Vein endothelial cell (primary cell): ENCODE measurements around the gene SEMA3G. TPM values are rescaled to one million over a fixed set of nuclear protein-coding genes. Genes with fewer than 3 reads are reported as not detected.

Experiments used
- total RNA-seq: library from RNA; depleted of rRNA; stranded (reverse); fragments of >200 nt; gene quantifications from 2 replicates; pipeline ENCODE4 v1.2.3, GENCODE V29; 2012

Gene SEMA3G
- total RNA-seq, result 18.2 and 65.0 TPM in 2 replicates

GRCh38 chr3:52444860-52445793 lies at the start of gene SEMA3G:
SEMA3G (minus strand) TSS chr3:52445103; CDS start chr3:52445027, 76 bp downstream.

GRCh38 chr3:52455283-52456168 lies 10.6 kb upstream of the SEMA3G start, which contains the start of gene NISCH:
NISCH (plus strand) TSS chr3:52455604; CDS start chr3:52455642, 38 bp downstream.

GRCh38 chr3:52453496-52454249 lies 8.8 kb upstream of the SEMA3G start, which contains the start of gene TNNC1:
TNNC1 (minus strand) TSS chr3:52454041; CDS start chr3:52454015, 26 bp downstream.

Other genes starting within 250 kb of the SEMA3G start
- 78.1 and 82.8 TPM in 2 replicates for gene ALAS1, start 246.9 kb downstream of the SEMA3G start, total RNA-seq
- gene TLR9, start 219.5 kb downstream of the SEMA3G start, total RNA-seq, result under 0.01 TPM in 1 of 2 replicates, not detected in the other
- 184 and 187 TPM in 2 replicates for gene TWF2, start 205.9 kb downstream of the SEMA3G start, total RNA-seq
- gene PPM1M, start 199.3 kb downstream of the SEMA3G start, total RNA-seq, result 14.8 and 16.3 TPM in 2 replicates
- gene WDR82, start 166.5 kb downstream of the SEMA3G start, total RNA-seq, result 63.7 and 67.3 TPM in 2 replicates
- 17.0 and 22.8 TPM in 2 replicates for gene GLYCTK, start 157.3 kb downstream of the SEMA3G start, total RNA-seq
- gene DNAH1, start 128.8 kb downstream of the SEMA3G start, total RNA-seq, result 6.8 and 8.5 TPM in 2 replicates
- gene BAP1, start 35.1 kb downstream of the SEMA3G start, total RNA-seq, result 77.2 and 93.7 TPM in 2 replicates
- 4.9 and 5.7 TPM in 2 replicates for gene PHF7, start 34.4 kb downstream of the SEMA3G start, total RNA-seq
- gene TNNC1, start 8.9 kb upstream of the SEMA3G start, total RNA-seq, result not detected in 2 replicates
- gene NISCH, start 10.5 kb upstream of the SEMA3G start, total RNA-seq, result 98.8 and 111 TPM in 2 replicates
- 267 and 435 TPM in 2 replicates for gene STAB1, start 50.2 kb upstream of the SEMA3G start, total RNA-seq
- gene NT5DC2, start 88.8 kb upstream of the SEMA3G start, total RNA-seq, result 67.3 and 112 TPM in 2 replicates
- gene UQCC5, start 91.5 kb upstream of the SEMA3G start, total RNA-seq, result 3.7 and 4.6 TPM in 2 replicates
- 83.0 and 94.1 TPM in 2 replicates for gene PBRM1, start 240.8 kb upstream of the SEMA3G start, total RNA-seq
- gene GNL3, start 240.9 kb upstream of the SEMA3G start, total RNA-seq, result 165 and 174 TPM in 2 replicates